Adrenal gland (tissue), 5 donors: ENCODE results near the gene KCNH3.

Experiments used
- POLR2A ChIP-seq, 2 donors: fragments of 450-650 bp; IDR thresholded peaks; one replicate each; pipeline ENCODE4 v1.6.1; 2017; ENCODE audit warnings: antibody characterized with exemption in 2 of 2, mild to moderate bottlenecking in 2 of 2, moderate library complexity in 1 of 2
- TF ChIP-seq, protein P1 (sequence below), 6 experiments: fragments of 450-650 bp in 4 of 6; fragments of 200-600 bp in 2 of 6; sonication (generic) in 1 of 6; IDR thresholded peaks; 1 replicate in 5 of 6; 2 replicates in 1 of 6; pipeline versions ENCODE4 v1.5.1 to v1.8.0; 2016 to 2021; ENCODE audit warnings: antibody characterized with exemption in 6 of 6, mild to moderate bottlenecking in 2 of 6, moderate library complexity in 1 of 6
- donor health status: DM: no; HTN: no; CAD: no.

DNA sequence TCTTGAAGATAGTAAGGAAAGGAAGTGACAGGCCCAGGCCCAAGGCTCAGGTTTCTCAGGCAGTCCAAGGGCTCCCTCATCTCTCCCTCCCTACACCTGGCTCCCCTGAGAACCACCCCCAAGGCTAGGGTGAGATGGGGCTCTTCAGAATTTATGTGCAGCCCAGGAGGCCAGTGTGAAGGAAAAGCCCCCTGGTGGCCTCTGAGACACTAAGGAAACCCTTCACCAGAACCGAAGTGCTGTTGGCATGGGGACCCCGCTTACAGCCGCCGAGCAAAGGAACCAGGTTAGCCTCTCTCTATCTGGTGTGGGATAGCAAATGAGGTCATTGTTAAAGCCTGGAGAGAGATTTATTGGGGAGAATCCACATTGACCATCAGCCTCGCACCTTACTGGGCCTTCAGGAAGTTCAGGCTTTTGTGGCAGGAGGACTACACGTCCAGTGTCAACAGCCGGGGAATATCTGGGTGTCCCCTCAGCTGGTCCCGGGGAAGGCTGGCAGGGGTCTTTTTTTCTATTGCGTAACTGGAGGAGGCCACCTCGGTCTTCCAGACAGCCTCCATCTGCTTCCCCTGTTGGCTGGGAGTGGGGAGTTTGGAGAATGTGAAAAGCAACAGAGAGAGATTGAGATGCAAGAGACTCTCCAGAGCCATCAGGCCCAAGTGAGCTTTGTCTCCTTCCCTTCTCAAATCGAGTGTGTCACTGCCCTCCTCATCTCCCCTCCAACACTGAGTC, 48.5 kb downstream of the KCNH3 start:
- no peak for TF ChIP-seq POLR2A (IDR thresholded peaks at IDR 0.05)
- TF ChIP-seq, protein P1, sequence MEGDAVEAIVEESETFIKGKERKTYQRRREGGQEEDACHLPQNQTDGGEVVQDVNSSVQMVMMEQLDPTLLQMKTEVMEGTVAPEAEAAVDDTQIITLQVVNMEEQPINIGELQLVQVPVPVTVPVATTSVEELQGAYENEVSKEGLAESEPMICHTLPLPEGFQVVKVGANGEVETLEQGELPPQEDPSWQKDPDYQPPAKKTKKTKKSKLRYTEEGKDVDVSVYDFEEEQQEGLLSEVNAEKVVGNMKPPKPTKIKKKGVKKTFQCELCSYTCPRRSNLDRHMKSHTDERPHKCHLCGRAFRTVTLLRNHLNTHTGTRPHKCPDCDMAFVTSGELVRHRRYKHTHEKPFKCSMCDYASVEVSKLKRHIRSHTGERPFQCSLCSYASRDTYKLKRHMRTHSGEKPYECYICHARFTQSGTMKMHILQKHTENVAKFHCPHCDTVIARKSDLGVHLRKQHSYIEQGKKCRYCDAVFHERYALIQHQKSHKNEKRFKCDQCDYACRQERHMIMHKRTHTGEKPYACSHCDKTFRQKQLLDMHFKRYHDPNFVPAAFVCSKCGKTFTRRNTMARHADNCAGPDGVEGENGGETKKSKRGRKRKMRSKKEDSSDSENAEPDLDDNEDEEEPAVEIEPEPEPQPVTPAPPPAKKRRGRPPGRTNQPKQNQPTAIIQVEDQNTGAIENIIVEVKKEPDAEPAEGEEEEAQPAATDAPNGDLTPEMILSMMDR (IDR thresholded peaks at IDR 0.05), result no peak
